HG03097 (cell line): ENCODE data around the gene POU6F2.
"Not testable (repeated sequence)": the region's sequence is repeated elsewhere in the genome, so short reads cannot be mapped to it uniquely, and the experiment has no call there.

Experiments
- ATAC-seq: cut with Tn5 transposase; IDR thresholded peaks from one replicate; pipeline ENCODE4 v1.9.1; 2021; ENCODE audit not compliant: unreplicated experiment, low FRiP score

The POU6F2 gene

DNA sequence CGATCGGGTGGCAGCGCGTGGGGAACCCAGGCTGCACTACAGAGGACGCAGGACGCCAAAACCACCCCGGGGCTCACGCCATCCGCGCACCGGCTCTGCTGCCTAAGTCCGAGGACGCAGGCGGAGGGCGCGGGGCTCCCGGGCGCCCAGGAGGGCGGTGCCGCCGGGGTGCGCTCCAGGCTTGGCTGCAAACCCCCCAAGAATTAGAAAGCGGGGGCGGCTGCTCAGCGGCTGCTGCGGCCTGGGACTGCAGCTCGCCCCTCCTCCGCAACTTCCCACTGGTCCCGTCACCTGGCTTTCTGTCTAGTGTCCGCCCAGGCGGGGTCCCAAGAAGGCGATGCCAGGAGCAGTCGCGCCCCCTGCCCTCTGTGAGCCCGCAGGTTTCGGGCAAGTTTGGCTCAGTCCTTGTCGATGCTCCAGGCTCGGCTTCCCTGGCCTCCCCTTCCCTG lies 1.7 kb upstream of the POU6F2 start:
- ATAC-seq, result no peak

GRCh38 chr7:38978491-38978890 lies 782 bp downstream of the POU6F2 start:
- ATAC-seq, result no peak

DNA sequence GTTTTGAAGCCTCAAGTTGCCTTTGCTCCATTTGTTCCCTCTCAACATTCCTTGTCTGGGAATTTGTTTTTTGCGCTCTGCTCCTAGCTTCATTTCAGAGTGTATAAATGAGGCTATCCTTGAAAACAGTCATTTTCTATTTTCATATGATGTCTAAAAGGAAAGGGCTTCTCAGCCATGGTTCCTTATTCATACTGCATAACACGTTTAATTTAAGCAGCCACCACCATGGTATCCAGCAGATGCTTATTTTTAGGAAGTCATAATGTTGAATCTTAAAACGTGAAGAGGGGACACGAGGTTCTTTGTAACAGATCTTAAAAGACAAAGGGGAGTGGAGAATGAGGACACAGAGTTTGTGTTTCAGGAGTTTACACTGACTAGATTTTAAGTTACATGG lies 14.5 kb downstream of the POU6F2 start:
- no peak for ATAC-seq

GRCh38 chr7:39001595-39001994 lies 23.9 kb downstream of the POU6F2 start:
- ATAC-seq, result no peak

DNA sequence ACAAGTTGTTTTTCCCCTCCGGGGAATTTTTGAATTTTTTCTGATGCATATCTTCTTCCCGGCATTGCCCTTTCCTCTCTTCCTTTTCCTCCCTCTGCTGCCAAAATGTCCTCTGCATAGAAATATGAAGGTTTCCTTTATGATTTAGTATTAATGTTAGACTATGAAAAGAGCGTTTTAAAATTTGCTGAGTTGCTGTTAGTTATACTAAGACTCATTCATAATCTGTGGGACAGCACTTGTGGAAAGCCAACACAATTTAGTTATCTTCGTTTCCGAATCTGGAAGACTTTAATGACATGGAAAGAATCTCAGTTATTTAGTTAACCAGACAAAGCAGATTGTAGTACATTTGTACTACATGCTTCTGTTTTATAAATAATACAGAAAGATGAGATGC lies 25.0 kb downstream of the POU6F2 start:
- ATAC-seq, result no peak

- ATAC-seq, result no peak
These were observed 27.3 kb downstream of the POU6F2 start for GRCh38 chr7:39005036-39005435.

DNA sequence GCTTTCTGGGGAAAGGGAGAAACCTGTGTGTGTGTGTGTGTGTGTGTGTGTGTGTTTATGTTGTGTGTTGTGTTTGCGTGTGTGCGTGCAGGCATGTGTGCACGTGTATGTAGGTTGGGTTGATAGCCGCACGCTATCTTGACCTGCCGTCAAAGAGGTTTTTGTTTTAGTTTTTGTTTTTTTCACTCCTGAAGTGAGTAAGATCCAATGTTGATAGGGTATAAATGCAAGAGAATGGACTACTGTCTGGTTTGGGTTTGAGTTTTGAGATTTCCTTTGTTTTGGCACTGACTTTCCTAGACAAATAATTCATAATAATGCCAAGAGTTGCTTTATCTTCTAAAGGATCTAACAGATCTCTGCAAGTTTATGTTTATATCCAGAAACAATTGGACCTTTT lies 27.8 kb downstream of the POU6F2 start:
- no peak for ATAC-seq

DNA sequence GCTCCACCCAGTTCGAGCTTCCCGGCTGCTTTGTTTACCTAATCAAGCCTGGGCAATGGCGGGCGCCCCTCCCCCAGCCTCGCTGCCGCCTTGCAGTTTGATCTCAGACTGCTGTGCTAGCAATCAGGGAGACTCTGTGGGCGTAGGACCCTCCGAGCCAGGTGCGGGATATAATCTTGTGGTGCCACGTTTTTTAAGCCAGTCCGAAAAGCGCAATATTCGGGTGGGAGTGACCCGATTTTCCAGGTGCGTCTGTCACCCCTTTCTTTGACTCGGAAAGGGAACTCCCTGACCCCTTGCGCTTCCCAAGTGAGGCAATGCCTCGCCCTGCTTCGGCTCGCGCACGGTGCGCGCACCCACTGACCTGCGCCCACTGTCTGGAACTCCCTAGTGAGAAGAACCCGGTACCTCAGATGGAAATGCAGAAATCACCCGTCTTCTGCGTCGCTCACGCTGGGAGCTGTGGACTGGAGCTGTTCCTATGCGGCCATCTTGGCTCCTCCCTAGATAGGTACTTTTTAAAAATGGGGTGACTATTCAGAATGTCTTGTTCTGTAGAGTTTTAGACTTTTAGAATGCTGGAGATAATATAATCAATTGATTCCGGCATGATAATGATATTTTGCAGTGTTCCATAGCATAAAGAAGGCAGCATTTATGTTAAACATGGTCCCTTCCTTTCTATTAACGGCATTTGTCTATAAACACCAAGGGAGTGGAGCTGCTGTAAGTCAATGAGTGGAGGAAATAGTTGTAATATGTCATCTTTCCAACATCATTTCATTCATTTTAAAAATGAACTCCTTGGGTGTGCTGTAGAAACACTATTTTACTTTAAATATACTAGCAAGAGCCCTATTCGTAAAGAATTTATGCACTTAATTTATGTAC lies 35.6 kb downstream of the POU6F2 start:
- ATAC-seq, result not testable (repeated sequence)

DNA sequence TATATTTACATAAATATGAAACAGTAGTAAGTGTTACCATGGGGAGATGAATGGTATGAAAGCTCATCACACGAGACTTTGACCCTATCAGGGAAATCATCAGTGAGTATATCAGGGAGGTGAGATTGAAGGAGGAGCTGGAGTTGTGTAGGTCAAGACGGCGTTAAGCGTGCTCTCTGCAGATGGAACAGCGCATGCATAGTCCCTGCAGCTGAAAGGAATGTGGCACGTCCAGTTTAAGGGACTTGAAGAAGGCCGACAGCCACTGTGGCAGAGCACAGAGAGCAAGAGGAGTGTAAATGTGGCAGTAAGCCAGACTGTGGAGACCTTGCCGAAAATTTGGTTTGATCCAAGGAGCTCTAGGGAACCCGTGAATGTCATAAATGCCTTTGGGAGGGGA lies 38.9 kb downstream of the POU6F2 start:
- no peak for ATAC-seq

GRCh38 chr7:39017369-39017915 lies 39.7 kb downstream of the POU6F2 start:
- no peak for ATAC-seq

- ATAC-seq, result no peak
These were observed 45.1 kb downstream of the POU6F2 start for GRCh38 chr7:39022796-39023195.

GRCh38 chr7:39027491-39027890 lies 49.8 kb downstream of the POU6F2 start:
- no peak for ATAC-seq

DNA sequence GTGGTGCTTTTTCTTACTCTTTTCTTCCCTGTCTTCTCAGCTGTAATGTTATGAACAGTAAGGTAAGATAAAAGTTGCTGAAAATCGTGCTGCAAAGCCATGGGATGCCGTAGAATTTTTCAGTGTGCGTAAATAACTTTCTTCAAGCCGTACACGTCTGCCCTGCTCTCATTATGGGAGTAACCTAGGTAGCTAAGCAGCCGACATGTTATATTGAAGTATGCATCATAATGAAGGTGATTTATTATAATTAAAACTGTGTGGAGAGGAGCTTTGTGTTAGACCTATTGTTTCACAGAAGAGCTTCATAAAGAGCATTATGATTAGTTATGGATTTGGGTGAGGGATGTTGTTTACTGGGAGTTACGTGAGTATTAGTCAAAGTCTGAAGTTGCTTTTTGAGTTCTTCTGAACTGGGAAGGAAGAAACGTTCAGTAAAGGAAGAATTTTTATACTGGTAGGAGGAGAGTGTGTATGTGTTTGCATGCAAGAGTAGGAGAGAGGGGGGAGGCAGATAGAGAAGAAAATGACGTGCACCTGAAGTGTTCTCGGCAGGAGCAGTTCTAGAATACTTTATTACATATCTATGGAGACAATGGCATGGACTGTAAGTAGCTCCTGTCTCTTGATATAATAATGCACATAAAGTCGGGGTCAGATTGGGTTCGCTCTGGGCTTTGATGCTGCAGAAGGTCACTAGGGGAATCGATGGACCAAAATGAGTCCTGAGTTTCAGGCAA lies 56.3 kb downstream of the POU6F2 start:
- no peak for ATAC-seq

DNA sequence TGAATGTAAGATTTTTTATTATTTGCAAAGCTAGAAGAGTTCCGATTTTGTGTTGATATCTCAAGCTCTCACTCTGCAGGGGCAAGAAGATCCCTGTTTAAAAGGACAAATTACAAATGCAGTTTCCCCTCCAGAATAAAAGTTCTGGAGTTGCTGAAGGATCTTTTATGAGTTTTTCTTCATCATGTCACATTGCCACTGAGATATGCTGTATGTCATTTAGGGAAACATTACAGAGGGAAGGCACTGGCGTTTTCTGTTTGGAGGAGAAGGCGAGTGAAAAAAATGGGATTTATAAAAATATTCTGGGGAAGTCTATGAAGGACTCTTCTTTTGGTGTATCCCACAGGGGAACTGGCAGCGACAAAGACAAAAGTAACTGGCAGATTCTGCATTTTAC lies 57.4 kb downstream of the POU6F2 start:
- ATAC-seq, result no peak

- no peak for ATAC-seq
These were observed 58.2 kb downstream of the POU6F2 start for GRCh38 chr7:39035903-39036302.

- ATAC-seq, result no peak
These were observed 65.0 kb downstream of the POU6F2 start for GRCh38 chr7:39042670-39043069.

DNA sequence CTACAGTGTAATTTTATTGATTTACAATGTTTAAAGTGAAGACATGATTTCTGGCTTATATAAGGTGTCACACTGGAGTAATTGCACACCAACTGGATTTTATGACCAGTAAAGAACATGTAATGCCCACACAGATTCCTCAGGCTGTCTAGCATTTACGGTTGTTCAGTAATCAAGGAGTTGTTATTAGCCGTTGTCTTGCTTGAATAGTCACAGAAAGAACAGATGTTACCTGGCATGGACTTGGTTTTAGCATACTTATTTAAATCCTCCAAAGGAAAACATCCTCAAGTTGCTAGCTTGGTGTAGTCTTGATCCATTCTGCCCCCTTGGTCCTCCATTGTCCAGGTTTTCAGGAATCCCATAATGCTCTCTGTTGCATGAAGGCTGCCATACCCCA lies 65.8 kb downstream of the POU6F2 start:
- no peak for ATAC-seq

DNA sequence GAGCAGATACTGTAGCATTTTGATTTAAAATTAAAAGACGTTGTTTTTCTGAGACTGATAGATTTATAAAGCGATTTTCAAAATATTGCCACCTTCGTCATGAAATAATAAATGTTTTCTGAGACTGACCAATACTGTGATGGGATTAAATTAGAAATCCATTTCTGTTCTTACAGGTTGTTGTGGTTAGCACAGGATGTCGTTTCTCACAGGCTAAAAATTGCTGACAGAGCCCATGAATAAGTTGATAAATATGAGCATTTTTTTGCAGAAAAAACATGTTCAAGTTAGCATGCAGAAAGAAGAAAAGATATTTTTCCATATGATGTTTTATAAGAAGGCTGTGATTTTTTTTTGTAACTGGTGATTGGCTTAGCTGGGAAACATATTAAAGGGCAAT lies 66.8 kb downstream of the POU6F2 start:
- no peak for ATAC-seq

DNA sequence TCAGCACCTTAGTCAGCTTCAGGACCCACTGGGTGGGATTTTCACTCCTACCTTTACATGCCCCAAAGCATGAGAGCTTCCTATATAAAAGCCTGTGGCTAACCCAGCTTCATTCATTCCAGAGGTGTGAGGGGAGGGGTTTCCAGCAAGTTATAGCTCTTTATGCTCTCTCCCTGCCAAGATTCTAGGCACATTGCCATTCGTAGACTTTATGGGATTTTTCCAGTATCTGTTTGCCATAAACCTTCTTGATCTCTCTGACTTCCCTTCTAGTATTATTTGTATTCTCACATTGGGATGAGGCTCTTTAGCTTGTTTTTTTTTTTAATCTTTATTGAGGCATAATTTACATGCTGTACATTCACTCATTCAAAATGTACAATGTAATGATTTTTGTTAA lies 67.5 kb downstream of the POU6F2 start:
- no peak for ATAC-seq

GRCh38 chr7:39051279-39051678 lies 73.6 kb downstream of the POU6F2 start:
- ATAC-seq, result no peak

- ATAC-seq, result no peak
These were observed 74.0 kb downstream of the POU6F2 start for GRCh38 chr7:39051707-39052106.

DNA sequence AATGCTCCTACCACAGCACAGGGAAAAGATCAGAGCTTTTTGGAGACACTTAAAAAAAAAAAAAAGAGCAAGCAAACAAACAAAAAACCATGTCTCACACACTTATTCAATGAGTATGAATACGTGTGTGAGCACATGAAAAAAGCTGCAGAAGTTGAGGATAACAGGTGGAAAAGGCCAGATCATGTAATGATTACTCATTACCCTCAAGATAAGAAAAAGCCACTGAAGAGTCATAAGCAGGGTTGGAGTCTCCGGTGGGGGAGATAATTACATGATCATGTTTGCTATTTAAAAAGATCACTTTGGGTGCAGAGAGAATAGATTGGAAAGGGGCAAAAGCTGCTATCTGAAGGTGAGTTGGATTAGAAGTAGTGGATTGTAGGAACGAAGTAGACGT lies 77.0 kb downstream of the POU6F2 start:
- ATAC-seq, result no peak
